ENCODE measurements around the gene MYADM.
"Not testable (repeated sequence)": the region's sequence is repeated elsewhere in the genome, so short reads cannot be mapped to it uniquely, and the experiment has no call there.

The MYADM gene

DNA sequence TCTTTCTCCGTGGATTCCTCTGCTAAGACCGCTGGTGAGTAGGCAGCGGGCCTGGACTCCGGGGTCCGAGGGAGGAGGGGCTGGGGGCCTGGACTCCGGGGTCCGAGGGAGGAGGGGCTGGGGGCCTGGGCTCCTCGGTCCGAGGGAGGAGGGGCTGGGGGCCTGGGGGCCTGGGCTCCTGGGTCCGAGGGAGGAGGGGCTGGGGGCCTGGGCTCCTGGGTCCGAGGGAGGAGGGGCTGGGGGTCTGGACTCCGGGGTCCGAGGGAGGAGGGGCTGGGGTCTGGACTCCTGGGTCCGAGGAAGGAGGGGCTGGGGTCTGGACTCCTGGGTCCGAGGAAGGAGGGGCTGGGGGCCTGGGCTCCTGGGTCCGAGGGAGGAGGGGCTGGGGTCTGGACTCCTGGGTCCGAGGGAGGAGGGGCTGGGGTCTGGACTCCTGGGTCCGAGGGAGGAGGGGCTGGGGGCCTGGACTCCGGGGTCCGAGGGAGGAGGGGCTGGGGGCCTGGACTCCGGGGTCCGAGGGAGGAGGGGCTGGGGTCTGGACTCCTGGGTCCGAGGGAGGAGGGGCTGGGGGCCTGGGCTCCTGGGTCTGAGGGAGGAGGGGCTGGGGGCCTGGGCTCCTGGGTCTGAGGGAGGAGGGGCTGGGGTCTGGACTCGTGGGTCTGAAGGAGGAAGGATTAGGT lies 2.3 kb downstream of the MYADM start:
- H3K27me3 ChIP-seq (ENCODE audit: control insufficient read depth, insufficient read depth, low read length); H3K4me1 ChIP-seq (ENCODE audit: control insufficient read depth, insufficient read depth, low read length); H3K9me3 ChIP-seq (ENCODE audit: control insufficient read depth, insufficient read depth, low read depth, low read length): not testable (repeated sequence)
- Histone ChIP-seq H3K36me3 (ENCODE audit: control insufficient read depth, insufficient read depth, low read length) (peaks cover 41% of the 10 kb centered on the region), H3K4me3 (ENCODE audit: low read depth, low read length) (peak overlapping the region; percentile 99), H3K27ac (ENCODE audit: low read depth, low read length) (peak overlapping the region; percentile 99), H3K9ac (ENCODE audit: low read length) (peak overlapping the region; percentile 100)

DNA sequence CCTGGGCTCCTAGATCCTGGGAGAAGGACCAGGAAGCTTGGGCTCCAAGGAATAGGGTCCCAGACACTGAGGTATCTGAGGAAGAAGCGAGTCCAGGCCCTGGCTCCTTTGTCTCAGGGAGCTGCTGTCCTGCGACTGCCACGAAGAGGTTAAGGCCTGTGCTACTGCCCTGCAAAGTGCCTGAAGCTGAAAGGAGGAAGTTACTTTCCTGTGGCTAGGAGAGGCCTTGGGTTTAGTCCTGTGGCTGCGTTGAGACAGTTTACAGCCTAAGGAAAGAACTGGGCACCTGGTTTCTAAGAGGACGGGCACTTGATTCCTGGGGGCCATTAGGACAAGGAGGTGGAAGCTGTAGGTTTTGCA lies 2.8 kb downstream of the MYADM start:
- Histone ChIP-seq H3K27ac (ENCODE audit: low read depth, low read length) (no peak overlapping the region), H3K4me1 (ENCODE audit: control insufficient read depth, insufficient read depth, low read length) (peaks cover 4% of the 10 kb centered on the region), H3K27me3 (ENCODE audit: control insufficient read depth, insufficient read depth, low read length) (no peaks in the 10 kb centered on the region), H3K9ac (ENCODE audit: low read length) (peak overlapping the region; percentile 36), H3K4me3 (ENCODE audit: low read depth, low read length) (0 out of 2 replicates have a peak overlapping the region, but pooled peaks have one; percentile 2), H3K9me3 (ENCODE audit: control insufficient read depth, insufficient read depth, low read depth, low read length) (no peaks in the 10 kb centered on the region), H3K36me3 (ENCODE audit: control insufficient read depth, insufficient read depth, low read length) (peaks cover 45% of the 10 kb centered on the region)

DNA sequence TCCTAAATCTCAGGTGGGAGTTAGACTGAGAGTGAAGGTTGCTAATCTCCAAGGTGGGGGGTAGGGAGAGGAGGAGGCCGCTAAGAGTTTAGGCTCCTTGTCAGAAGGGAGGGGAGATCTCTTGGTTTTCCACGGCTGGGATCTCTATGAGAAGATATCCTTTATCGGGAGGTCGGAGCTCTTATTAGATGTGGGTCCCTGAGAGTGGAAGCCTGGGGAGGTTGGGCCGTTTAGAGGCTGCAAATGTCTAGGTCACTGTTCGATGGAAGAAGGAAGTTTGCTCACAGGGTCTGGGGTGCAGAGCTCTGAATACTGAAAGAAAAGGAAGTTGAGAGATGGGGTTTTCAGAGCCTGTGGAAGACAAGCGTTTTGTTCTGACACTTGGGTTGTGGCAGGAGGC lies 3.8 kb downstream of the MYADM start:
- H3K4me1 ChIP-seq (ENCODE audit: control insufficient read depth, insufficient read depth, low read length), result no peaks in the 10 kb centered on the region; the same call in 1 of the 2 replicates
- no peak overlapping the region for H3K27ac ChIP-seq (ENCODE audit: low read depth, low read length)
- H3K27me3 ChIP-seq (ENCODE audit: control insufficient read depth, insufficient read depth, low read length), result no peaks in the 10 kb centered on the region
- H3K9me3 ChIP-seq (ENCODE audit: control insufficient read depth, insufficient read depth, low read depth, low read length), result no peaks in the 10 kb centered on the region
- H3K36me3 ChIP-seq (ENCODE audit: control insufficient read depth, insufficient read depth, low read length), result peaks cover 51% of the 10 kb centered on the region
- no peak overlapping the region for H3K9ac ChIP-seq (ENCODE audit: low read length)
- H3K4me3 ChIP-seq (ENCODE audit: low read depth, low read length), result no peak overlapping the region

DNA sequence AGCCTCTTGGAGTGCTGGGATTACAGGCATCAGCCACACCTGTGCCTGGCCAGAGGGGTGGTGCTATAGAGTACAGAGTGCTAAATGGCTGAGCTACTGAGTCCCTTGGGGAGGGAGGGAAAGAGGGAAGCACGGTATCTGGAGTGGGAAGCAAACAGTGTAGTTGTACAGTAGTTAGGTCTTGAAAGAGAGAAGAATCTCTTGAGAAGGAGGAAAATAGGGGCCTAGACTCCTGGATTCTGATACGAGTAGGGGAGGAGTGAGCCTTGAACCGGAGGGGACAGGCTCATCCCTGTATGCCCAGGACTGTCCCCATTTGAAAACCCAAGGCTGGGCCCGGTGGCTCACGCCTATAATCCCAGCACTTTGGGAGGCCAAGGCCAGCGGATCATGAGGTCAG lies 5.1 kb downstream of the MYADM start:
- H3K27me3 ChIP-seq (ENCODE audit: control insufficient read depth, insufficient read depth, low read length), result no peaks in the 10 kb centered on the region
- H3K9me3 ChIP-seq (ENCODE audit: control insufficient read depth, insufficient read depth, low read depth, low read length), result no peaks in the 10 kb centered on the region
- H3K27ac ChIP-seq (ENCODE audit: low read depth, low read length), result no peak overlapping the region
- H3K4me3 ChIP-seq (ENCODE audit: low read depth, low read length), result no peak overlapping the region
- peaks cover 53% of the 10 kb centered on the region for H3K36me3 ChIP-seq (ENCODE audit: control insufficient read depth, insufficient read depth, low read length)
- peaks cover 6% of the 10 kb centered on the region; the same call in 1 of the 2 replicates for H3K4me1 ChIP-seq (ENCODE audit: control insufficient read depth, insufficient read depth, low read length)
- H3K9ac ChIP-seq (ENCODE audit: low read length), result no peak overlapping the region

DNA sequence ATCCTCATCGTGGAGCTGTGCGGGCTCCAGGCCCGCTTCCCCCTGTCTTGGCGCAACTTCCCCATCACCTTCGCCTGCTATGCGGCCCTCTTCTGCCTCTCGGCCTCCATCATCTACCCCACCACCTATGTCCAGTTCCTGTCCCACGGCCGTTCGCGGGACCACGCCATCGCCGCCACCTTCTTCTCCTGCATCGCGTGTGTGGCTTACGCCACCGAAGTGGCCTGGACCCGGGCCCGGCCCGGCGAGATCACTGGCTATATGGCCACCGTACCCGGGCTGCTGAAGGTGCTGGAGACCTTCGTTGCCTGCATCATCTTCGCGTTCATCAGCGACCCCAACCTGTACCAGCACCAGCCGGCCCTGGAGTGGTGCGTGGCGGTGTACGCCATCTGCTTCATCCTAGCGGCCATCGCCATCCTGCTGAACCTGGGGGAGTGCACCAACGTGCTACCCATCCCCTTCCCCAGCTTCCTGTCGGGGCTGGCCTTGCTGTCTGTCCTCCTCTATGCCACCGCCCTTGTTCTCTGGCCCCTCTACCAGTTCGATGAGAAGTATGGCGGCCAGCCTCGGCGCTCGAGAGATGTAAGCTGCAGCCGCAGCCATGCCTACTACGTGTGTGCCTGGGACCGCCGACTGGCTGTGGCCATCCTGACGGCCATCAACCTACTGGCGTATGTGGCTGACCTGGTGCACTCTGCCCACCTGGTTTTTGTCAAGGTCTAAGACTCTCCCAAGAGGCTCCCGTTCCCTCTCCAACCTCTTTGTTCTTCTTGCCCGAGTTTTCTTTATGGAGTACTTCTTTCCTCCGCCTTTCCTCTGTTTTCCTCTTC lies 6.3 kb downstream of the MYADM start:
- no peak overlapping the region for H3K4me3 ChIP-seq (ENCODE audit: low read depth, low read length)
- peaks cover 8% of the 10 kb centered on the region; the same call in 1 of the 2 replicates for H3K4me1 ChIP-seq (ENCODE audit: control insufficient read depth, insufficient read depth, low read length)
- no peak overlapping the region for H3K27ac ChIP-seq (ENCODE audit: low read depth, low read length)
- H3K36me3 ChIP-seq (ENCODE audit: control insufficient read depth, insufficient read depth, low read length), result peaks cover 53% of the 10 kb centered on the region
- no peak overlapping the region for H3K9ac ChIP-seq (ENCODE audit: low read length)
- no peaks in the 10 kb centered on the region for H3K27me3 ChIP-seq (ENCODE audit: control insufficient read depth, insufficient read depth, low read length)
- no peaks in the 10 kb centered on the region for H3K9me3 ChIP-seq (ENCODE audit: control insufficient read depth, insufficient read depth, low read depth, low read length)

DNA sequence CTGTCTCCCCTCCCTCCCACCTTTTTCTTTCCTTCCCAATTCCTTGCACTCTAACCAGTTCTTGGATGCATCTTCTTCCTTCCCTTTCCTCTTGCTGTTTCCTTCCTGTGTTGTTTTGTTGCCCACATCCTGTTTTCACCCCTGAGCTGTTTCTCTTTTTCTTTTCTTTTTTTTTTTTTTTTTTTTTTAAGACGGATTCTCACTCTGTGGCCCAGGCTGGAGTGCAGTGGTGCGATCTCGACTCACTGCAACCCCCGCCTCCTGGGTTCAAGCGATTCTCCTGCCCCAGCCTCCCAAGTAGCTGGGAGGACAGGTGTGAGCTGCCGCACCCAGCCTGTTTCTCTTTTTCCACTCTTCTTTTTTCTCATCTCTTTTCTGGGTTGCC lies 6.9 kb downstream of the MYADM start:
- peaks cover under 1% of the 10 kb centered on the region; the same call in 1 of the 2 replicates for H3K27me3 ChIP-seq (ENCODE audit: control insufficient read depth, insufficient read depth, low read length)
- peaks cover 53% of the 10 kb centered on the region for H3K36me3 ChIP-seq (ENCODE audit: control insufficient read depth, insufficient read depth, low read length)
- H3K27ac ChIP-seq (ENCODE audit: low read depth, low read length), result no peak overlapping the region
- H3K4me1 ChIP-seq (ENCODE audit: control insufficient read depth, insufficient read depth, low read length), result peaks cover 8% of the 10 kb centered on the region; the same call in 1 of the 2 replicates
- H3K4me3 ChIP-seq (ENCODE audit: low read depth, low read length), result no peak overlapping the region
- no peaks in the 10 kb centered on the region for H3K9me3 ChIP-seq (ENCODE audit: control insufficient read depth, insufficient read depth, low read depth, low read length)
- no peak overlapping the region for H3K9ac ChIP-seq (ENCODE audit: low read length)

DNA sequence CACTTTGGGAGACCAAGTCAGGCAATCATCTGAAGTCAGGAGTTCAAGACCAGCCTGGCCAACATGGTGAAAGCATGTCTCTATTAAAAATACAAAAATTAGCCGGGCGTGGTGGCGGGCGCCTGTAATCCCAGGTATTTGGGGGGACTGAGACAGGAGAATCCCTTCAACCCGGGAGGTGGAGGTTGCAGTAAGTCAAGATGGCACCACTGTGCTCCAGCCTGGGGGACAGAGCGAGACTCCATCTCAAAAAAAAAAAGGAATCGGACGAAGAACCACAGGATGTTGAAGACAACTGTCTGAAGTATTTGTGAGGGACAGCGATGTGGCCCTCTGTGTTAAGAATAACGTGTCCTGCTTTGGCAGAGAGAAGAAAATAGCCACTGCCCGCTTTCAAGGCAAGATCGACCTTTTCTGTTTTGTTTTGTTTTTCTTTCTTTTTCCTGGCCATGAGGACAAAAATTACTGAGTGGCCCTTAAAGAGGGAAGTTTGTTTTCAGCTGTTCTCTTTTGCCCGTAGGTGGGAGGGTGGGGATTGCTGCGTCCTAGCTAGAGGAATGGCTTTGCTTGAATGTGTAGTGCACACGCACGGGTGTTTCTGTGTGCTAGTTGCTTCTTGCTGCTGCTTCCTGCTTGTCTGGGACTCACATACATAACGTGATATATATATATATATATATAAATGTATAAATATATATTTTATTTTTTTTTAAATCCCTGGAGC lies 8.1 kb downstream of the MYADM start:
- H3K27ac ChIP-seq (ENCODE audit: low read depth, low read length), result no peak overlapping the region
- no peaks in the 10 kb centered on the region for H3K9me3 ChIP-seq (ENCODE audit: control insufficient read depth, insufficient read depth, low read depth, low read length)
- H3K4me1 ChIP-seq (ENCODE audit: control insufficient read depth, insufficient read depth, low read length), result peaks cover 11% of the 10 kb centered on the region; the same call in 1 of the 2 replicates
- H3K36me3 ChIP-seq (ENCODE audit: control insufficient read depth, insufficient read depth, low read length), result peaks cover 48% of the 10 kb centered on the region
- no peak overlapping the region for H3K9ac ChIP-seq (ENCODE audit: low read length)
- H3K4me3 ChIP-seq (ENCODE audit: low read depth, low read length), result no peak overlapping the region
- H3K27me3 ChIP-seq (ENCODE audit: control insufficient read depth, insufficient read depth, low read length), result peaks cover 11% of the 10 kb centered on the region

- Histone ChIP-seq H3K27ac (ENCODE audit: low read depth, low read length) (no peak overlapping the region), H3K36me3 (ENCODE audit: control insufficient read depth, insufficient read depth, low read length) (peaks cover 41% of the 10 kb centered on the region), H3K4me3 (ENCODE audit: low read depth, low read length) (no peak overlapping the region), H3K9ac (ENCODE audit: low read length) (no peak overlapping the region), H3K9me3 (ENCODE audit: control insufficient read depth, insufficient read depth, low read depth, low read length) (no peaks in the 10 kb centered on the region), H3K27me3 (ENCODE audit: control insufficient read depth, insufficient read depth, low read length) (peaks cover 18% of the 10 kb centered on the region), H3K4me1 (ENCODE audit: control insufficient read depth, insufficient read depth, low read length) (peaks cover 20% of the 10 kb centered on the region; the same call in 1 of the 2 replicates)
Measured at GRCh38 chr19:53876651-53877224, 9.1 kb downstream of the MYADM start.

DNA sequence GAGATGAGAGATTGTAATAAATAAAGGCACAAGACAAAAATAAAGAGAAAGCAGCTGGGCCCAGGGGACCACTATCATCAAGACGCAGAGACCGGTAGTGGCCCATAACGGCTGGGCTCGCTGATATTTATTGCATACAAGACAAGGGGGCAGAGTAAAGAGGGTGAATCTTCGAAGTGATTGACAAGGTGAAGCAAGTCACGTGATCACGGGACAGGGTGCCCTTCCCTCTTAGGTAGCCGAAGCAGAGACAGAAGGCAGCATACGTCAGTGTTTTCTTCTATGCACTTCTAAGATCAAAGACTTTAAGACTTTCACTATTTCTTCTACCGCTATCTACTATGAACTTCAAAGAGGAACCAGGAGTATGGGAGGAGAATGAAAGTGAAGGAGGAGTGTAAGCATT lies 9.7 kb downstream of the MYADM start:
- H3K9me3 ChIP-seq (ENCODE audit: control insufficient read depth, insufficient read depth, low read depth, low read length), result no peaks in the 10 kb centered on the region
- H3K27ac ChIP-seq (ENCODE audit: low read depth, low read length), result no peak overlapping the region
- peaks cover 21% of the 10 kb centered on the region; the same call in 1 of the 2 replicates for H3K4me1 ChIP-seq (ENCODE audit: control insufficient read depth, insufficient read depth, low read length)
- no peak overlapping the region for H3K4me3 ChIP-seq (ENCODE audit: low read depth, low read length)
- H3K27me3 ChIP-seq (ENCODE audit: control insufficient read depth, insufficient read depth, low read length), result peaks cover 23% of the 10 kb centered on the region
- H3K9ac ChIP-seq (ENCODE audit: low read length), result no peak overlapping the region
- peaks cover 36% of the 10 kb centered on the region for H3K36me3 ChIP-seq (ENCODE audit: control insufficient read depth, insufficient read depth, low read length)

GRCh38 chr19:53878776-53879139 lies 11.1 kb downstream of the MYADM start:
- H3K4me1 ChIP-seq (ENCODE audit: control insufficient read depth, insufficient read depth, low read length), result peaks cover 29% of the 10 kb centered on the region
- H3K27ac ChIP-seq (ENCODE audit: low read depth, low read length), result peak overlapping the region; percentile 28; the same call in 1 of the 2 replicates
- peak overlapping the region; percentile 70 for H3K4me3 ChIP-seq (ENCODE audit: low read depth, low read length)
- H3K27me3 ChIP-seq (ENCODE audit: control insufficient read depth, insufficient read depth, low read length), result peaks cover 35% of the 10 kb centered on the region
- H3K9ac ChIP-seq (ENCODE audit: low read length), result peak overlapping the region; percentile 76
- no peaks in the 10 kb centered on the region for H3K9me3 ChIP-seq (ENCODE audit: control insufficient read depth, insufficient read depth, low read depth, low read length)
- peaks cover 24% of the 10 kb centered on the region for H3K36me3 ChIP-seq (ENCODE audit: control insufficient read depth, insufficient read depth, low read length)

Measured in HUES6 (cell line).